GM12865 (cell line): Measurements from ENCODE around the gene GRWD1.

Source experiments
- DNase-seq: peaks from one replicate; pipeline ENCODE4 v3.0.0; 2010; ENCODE audit warnings: low read depth
- H3K4me3 ChIP-seq: 2 replicates; pipeline ENCODE4 v1.5.1; 2011; ENCODE audit warnings: mild to moderate bottlenecking, low read depth, low read length, control low read depth
- TF ChIP-seq, protein P1 (sequence below): IDR thresholded peaks from 2 replicates; pipeline ENCODE4 v1.5.1; 2011; ENCODE audit warnings: low read length, control low read depth, low read depth, inconsistent platforms; ENCODE audit not compliant: insufficient read depth; ENCODE audit errors: missing control alignments

GRWD1 gene

DNA sequence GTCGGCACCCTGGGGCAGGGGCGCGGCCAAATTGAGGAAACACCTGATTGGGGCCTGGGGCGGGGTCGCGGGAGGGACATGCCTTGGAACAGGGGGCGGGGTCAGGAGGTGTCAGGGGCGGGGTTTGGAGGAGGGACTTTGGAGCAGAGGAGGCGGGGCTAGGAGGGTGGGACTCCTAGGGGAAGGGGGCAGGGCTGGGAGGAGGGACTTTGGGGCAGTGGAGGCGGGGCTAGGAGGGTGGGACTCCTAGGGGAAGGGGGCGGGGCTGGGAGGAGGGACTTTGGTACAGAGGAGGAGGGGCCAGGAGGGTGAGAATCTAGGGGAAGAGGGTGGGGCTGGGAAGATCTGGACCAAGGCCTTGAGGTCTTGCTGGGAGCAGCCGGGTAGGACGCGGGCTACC, 30.4 kb upstream of the GRWD1 start:
- TF ChIP-seq, protein P1, sequence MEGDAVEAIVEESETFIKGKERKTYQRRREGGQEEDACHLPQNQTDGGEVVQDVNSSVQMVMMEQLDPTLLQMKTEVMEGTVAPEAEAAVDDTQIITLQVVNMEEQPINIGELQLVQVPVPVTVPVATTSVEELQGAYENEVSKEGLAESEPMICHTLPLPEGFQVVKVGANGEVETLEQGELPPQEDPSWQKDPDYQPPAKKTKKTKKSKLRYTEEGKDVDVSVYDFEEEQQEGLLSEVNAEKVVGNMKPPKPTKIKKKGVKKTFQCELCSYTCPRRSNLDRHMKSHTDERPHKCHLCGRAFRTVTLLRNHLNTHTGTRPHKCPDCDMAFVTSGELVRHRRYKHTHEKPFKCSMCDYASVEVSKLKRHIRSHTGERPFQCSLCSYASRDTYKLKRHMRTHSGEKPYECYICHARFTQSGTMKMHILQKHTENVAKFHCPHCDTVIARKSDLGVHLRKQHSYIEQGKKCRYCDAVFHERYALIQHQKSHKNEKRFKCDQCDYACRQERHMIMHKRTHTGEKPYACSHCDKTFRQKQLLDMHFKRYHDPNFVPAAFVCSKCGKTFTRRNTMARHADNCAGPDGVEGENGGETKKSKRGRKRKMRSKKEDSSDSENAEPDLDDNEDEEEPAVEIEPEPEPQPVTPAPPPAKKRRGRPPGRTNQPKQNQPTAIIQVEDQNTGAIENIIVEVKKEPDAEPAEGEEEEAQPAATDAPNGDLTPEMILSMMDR, result no peak
- no peak overlapping the region for H3K4me3 ChIP-seq
- DNase-seq, result peak; percentile 86

DNA sequence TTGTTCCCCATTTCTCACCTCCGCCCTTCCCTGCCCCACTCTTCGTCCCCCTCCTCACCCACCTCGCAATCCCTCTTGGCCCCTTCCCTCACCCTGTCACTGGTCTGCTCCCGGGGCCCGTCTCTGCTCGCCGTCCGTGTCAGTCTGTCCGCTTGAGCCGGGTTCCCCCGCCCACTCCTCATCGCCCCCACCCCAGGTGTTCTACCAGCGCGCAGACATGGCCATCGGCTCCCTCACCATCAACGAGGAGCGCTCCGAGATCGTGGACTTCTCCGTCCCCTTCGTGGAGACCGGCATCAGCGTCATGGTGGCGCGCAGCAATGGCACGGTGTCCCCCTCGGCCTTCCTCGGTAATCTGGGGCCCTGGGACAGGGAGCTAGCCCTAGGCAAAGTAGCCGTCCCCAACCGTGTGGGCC, 30.0 kb upstream of the GRWD1 start:
- DNase-seq, result no peak
- TF ChIP-seq, protein P1, result no peak
- no peak overlapping the region for H3K4me3 ChIP-seq

DNA sequence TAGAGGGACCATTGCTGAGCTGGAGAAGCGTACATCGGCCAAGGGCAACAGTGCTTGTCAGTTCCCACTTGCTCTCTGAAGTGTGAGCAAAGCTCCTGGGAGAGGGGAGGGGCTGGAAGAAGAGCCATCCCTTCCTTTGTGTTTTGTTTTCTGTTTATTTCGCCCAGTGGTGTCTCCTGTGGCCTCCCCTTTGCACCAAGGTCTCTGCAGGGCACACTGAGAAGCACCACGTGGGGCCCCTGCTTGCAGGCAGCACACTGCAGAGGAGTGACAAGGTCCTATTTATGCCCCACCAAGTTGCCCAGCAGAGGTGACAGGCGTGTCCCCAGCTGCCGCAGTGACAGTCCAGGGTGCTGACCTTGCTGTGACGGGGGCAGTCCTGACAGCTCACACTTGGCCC, 28.4 kb upstream of the GRWD1 start:
- H3K4me3 ChIP-seq, result no peak overlapping the region
- DNase-seq, result no peak
- TF ChIP-seq, protein P1, result no peak

DNA sequence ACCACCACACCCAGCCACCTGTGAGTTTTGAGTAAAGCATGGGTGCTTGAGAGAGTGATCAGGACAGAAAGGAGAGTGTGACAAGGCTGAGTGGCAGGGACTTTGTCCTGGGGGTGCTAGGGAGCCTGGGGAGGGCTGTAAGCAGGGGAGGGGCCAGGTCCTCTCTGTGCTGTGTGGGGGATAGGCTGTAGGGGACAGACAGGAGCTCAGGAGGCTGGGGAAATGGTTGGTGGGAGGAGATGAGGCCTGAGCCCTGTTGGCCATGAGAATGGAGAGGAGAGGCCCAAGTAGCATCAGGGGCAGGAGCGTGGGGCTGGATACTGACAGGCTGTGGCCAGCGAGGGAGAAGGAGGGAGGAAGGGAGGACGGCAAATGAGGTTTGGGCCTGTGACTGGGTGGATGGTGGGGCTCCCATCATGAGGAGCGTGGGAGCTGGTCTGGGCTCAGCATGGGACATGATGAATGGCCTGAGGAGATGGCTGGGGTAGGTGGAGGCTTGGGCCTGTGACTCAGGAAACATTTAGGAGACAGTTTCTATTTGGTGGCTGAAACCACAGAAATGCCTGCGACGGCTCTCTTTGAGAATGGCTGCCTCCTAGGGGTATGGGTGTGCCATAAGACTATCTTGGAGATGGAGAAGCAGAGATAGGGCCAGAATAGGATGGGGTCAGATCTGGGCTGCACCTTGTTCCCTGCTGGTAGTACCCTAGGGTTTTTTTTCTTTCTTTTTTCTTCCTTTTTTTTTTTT, 27.3 kb upstream of the GRWD1 start:
- TF ChIP-seq, protein P1, result peak; percentile 15
- H3K4me3 ChIP-seq, result peak overlapping the region; percentile 6
- peak; percentile 43 for DNase-seq

DNA sequence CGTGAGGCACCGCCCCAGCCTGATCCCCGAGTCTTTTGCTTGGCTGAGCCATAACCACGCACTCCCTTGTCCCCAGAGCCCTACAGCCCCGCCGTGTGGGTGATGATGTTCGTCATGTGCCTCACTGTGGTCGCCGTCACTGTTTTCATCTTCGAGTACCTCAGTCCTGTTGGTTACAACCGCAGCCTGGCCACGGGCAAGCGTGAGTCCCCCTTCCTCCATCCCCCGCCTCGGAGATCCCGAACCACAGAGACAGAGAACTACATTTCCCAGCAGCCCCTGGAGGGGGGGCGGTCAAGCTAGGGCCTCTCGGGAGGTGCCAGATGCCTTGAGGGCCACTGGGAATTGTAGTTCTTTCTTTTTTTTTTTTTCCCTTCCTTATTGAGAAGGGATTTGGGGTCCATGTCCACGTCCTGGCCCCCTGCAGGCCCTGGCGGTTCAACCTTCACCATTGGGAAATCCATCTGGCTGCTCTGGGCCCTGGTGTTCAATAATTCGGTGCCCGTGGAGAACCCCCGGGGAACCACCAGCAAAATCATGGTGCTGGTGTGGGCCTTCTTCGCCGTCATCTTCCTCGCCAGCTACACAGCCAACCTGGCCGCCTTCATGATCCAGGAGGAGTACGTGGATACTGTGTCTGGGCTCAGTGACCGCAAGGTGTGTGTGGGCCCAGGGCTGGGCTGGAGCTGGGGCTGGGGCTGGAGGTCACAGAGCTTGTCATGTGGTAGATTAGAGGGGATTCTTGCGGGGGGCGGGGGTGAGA, 26.4 kb upstream of the GRWD1 start:
- peak overlapping the region; percentile 6 for H3K4me3 ChIP-seq
- TF ChIP-seq, protein P1, result no peak
- peak; percentile 84 for DNase-seq

DNA sequence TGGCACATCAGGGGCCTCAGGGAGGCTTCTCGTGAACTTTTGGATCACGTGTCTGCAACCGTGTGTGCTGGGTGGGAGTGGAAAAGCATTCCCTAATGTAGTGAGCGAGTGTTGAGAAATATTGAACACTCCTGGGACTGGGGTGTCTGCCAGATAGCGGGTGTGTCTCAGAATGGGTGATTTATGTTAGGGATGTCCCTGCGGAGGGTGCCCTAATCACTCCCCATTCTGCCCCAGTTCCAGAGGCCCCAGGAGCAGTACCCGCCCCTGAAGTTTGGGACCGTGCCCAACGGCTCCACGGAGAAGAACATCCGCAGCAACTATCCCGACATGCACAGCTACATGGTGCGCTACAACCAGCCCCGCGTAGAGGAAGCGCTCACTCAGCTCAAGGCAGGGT, 24.2 kb upstream of the GRWD1 start:
- no peak overlapping the region for H3K4me3 ChIP-seq
- DNase-seq, result no peak
- TF ChIP-seq, protein P1, result no peak
